ENCODE results near the gene OSBP.

DNA sequence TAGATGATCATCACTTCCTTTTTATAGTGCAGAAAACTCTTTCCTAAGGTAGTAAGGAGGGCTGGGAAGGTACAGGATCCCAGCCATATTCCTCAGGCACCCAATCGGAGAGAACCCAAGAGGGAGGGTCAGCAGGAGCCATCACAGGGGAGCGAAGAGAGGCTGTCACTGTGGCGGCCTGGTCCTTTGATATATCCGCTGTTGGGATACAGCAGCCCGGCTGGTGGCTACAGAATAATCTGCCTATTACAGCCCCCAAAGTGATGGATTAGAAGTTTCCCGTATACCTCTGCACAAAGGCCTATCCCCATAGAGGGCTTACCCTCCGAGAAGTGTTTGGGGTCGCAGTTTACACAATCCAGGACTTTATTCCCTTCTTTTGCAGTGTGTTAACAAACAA lies 55.7 kb downstream of the OSBP start:
- TF ChIP-seq, protein P1, sequence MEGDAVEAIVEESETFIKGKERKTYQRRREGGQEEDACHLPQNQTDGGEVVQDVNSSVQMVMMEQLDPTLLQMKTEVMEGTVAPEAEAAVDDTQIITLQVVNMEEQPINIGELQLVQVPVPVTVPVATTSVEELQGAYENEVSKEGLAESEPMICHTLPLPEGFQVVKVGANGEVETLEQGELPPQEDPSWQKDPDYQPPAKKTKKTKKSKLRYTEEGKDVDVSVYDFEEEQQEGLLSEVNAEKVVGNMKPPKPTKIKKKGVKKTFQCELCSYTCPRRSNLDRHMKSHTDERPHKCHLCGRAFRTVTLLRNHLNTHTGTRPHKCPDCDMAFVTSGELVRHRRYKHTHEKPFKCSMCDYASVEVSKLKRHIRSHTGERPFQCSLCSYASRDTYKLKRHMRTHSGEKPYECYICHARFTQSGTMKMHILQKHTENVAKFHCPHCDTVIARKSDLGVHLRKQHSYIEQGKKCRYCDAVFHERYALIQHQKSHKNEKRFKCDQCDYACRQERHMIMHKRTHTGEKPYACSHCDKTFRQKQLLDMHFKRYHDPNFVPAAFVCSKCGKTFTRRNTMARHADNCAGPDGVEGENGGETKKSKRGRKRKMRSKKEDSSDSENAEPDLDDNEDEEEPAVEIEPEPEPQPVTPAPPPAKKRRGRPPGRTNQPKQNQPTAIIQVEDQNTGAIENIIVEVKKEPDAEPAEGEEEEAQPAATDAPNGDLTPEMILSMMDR (IDR thresholded peaks at IDR 0.05): no peak
- TF ChIP-seq POLR2A (IDR thresholded peaks at IDR 0.05): no peak

Measured in gastroesophageal sphincter (tissue), 3 donors.